Measurements from ENCODE around the gene IRS1.
A peak's percentile ranks its signal among the peaks of the same experiment; 100 is the strongest.

Gene IRS1

DNA sequence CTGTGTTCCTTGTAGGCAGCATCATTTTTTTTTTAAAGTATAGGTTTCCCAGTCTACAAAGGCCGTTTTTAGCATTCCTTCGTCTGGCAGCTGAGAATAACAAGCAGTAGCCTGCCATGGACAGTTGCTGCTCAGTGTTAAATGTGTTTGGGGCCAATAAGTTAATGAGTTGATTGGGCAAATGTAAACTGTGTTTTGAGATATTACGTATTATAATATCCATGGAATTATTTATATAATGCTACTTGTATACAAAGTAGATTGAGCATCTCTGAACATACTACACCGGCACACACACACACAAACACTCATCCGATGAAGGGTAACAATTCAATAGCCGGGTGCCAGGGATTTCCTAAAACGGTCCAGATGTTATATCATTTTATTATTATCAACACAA, 97.2 kb downstream of the IRS1 start:
- intact Hi-C loops (cut with DNase I) = no loop called here

DNA sequence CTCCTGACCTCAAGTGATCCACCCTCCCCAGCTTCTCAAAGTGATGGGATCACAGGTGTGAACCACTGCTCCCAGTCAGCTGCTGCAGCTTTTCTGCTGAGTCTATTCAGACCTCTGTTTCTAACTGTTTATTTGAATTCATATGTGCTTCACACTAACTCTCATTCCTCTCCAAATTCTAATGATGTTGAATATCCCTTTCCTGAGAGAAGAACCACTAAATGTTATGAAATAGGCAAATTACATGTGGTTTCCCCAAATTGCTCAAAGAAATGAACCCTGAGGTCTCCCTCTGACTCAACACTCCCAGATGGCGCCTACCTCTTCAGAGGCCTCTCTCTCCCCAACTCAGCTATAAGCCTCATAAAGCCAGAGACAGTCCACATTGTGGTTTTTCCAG, 98.6 kb downstream of the IRS1 start:
- DNase-seq = no peak
- intact Hi-C loops (cut with DNase I) = no loop called here

More for the DNA sequence above, 97.2 kb downstream of the IRS1 start:
- no peak for DNase-seq

DNA sequence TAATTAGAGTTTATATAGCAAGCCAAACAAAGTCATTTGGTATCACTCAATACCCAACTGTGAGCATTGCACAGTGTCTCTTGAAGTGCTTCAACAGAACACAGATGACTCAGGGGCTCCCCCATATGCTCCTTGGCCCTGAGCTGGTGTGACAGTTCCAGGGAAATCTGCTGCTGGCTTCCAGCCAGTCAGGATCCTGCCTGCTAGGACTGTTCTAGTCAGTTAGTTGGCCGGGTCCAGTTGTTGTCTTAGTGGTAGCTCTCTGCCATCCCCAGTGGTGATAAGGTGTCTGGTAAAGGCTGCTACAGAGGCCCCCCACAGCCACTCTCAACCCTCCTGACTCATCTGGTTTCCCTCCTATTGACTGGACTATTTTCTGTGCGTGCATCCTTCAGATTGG, 100.3 kb downstream of the IRS1 start:
- intact Hi-C loops (cut with DNase I) = no loop called here
- DNase-seq = peak in 1 of 10 donors; percentile 9

DNA sequence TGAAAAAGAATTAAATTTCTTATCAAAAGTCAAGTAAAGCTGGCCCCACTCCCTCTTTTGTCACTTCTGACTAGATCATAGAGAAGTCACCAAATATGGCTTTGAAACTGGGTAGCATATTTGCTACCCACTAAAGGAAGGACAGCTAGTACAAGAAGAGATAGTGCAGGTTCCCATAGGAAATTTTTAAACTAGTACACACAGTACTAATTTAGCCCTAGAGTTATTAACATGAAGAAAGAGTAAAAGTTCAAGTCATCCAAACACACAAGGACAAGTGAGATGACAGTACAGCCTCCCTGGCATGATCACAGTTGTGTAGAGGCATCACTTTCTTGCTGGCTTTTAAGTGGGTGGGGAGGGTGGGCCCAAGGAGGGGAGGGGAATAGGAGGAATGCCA, 100.9 kb downstream of the IRS1 start:
- intact Hi-C loops (cut with DNase I) = no loop called here
- DNase-seq = no peak

DNA sequence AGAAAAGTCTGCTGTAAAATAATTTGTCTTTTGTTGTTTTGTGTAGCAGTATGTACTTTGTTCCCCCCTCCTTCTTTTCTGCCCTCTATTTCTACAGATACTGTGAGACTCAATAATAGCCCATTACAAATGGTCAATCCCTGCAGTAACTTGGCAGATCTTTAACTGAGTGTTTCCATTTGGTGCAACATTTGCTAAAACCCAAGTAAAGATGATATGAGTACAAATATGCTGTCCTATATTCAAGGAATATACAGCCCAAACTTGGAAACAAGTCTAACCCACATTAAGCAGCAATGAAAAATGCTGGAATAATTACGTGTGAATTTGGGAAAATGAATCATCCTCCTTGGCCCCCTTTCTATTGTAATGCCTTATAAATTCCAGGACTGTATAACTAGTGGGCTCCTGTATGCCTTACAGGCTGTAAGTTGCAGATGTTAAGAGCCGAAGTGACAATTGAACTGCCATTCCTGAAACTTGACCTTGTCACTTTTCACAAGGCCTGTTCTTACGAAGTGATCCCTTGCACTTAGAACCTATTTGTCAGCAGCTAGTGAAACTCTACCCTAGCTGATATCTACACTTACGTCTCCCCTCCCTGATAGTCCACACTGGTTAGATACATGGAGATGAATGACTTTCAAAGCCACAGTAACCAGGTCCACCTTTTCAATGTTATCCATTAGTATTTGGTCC, 104.9 kb downstream of the IRS1 start:
- intact Hi-C loops (cut with DNase I) = no loop called here
- no peak for DNase-seq

DNA sequence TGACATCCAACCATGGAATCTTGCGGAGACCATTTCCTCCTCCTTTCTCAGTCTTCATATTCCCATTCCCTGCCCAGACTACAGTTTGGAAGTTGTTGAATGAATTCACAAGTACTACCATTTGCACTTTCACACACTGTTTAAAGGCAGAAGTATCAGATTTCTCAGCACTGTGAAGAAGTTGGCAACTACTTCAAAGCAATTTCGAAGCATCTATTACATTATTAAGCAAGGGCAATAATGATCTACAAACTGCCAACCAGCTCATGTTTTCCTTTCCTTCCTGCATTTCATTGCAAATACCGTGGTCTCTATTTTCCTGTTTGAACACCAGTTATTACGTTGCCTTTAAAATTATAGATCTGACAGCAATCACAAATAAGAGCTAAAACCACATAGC, 105.5 kb downstream of the IRS1 start:
- no peak for DNase-seq
- intact Hi-C loops (cut with DNase I) = no loop called here

DNA sequence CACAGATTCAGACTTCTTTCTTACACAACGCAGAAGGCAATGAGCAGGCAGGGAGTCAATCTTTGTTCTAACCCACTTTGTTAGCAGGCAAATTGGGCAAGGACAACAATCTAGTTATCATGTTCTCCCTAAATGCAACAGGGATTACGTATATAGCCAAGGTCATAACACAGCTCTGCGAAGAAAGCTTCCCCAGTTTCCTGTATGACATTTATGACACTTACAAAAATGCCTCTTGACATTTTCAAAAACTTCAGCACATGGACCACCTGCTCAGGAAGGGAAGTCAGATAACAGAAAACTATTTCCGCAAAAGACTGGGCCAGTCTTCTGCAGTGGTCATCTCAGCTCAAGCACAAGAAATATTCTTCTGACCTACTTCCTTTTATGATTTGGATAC, 106.1 kb downstream of the IRS1 start:
- DNase-seq = no peak
- intact Hi-C loops (cut with DNase I) = no loop called here

DNA sequence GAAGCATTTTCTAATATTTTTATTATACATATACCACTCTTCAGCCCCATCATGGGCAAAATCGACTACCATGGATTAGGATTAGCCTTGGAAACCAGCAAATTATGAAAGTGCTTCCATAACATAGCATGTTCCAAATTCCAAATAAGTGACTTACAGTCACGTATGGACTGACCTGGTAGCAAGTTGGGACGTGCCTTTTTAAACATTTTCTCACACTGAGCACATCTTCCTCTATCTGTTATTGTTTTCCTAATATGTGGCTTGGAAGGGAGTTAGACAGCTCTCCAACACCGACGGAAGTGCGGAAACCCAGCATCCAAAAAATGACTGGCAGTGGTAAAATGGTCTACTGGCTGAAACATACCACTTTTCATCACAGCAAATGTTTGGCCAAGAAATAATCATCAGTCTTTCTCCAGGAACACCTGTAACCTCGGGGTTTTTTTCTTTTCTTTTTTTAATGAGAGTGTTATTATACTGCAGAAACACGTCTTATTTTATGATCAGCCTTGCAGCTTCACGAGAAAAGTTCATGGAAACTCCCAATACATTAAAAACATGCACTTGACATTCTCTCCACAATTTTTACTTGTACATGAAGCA, 107.0 kb downstream of the IRS1 start:
- intact Hi-C loops (cut with DNase I) = no loop called here

DNA sequence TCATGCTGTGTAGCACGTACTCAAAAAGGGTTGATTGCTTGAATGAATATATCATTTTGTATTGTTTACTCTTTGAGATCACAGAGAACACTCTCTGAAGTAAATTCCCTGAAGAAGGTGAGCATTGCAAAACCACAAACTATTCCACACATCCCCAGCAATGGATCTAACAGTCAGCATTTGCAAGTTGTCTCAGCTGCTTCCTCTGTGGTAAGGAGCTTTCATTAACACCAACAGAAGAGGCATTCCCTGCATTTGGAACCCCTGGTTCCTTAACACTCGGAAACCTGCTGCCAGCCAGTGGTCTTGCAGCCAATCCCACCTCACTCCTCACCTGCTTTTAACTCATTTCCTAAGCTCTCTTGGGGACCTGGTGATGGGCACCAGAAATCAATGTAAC, 108.4 kb downstream of the IRS1 start:
- no peak for DNase-seq
- intact Hi-C loops (cut with DNase I) = no loop called here

More for the DNA sequence above, 107.0 kb downstream of the IRS1 start:
- DNase-seq = no peak

DNA sequence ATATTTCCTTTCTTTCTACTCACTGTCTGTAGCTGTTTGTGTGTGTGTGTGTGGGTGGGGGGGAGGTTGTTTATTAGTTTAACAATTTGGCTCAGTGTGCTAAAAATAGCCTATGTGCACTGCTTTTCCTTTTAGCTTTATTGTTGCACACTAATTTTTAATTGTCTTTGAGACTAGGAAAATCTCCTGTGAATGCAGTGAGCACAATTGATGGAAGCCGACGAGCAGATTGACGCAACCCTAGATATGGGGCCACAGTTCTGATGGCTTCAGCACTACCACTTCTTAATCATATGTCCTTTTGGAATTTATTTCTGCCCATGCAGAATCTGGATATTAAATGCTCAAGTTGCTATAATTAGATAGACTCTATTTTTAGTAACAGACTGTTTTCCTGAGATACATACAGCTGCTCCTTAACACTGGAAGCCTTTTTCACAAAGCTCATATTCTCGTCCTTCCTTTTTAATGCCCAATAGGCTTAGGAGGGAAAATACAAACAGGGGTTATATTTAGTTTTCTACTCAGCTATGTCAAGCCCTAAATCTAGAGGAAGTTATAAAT, 109.1 kb downstream of the IRS1 start:
- no peak for DNase-seq
- intact Hi-C loops (cut with DNase I) = no loop called here

DNA sequence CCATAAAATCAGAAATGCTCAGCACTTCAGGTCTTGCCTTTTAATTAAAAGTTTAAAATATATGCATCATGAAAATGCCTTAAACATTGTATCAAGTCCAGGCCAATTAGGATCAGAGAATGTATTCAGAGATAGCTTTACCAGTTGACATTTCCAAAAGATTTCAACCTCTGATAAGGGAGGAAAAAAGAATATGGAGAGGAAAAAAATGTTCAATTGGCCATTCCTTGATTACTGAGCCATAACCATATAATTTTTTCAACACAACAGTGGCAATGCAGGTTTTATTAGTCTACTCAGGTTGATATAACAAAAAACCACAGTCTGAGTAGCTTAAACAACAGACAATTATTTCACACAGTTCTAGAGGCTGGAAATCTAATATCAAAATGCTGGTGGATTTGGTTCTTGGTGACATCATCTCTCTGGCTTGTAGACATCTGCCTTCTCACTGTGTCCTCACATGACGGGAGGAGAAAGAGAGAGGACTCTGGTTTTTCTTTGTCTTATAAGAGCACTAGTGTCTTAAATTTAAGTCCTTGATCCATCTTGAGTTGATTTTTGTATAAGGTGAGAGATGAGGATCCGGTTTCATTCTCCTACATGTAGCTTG, 111.9 kb downstream of the IRS1 start:
- DNase-seq = no peak
- intact Hi-C loops (cut with DNase I) = no loop called here

DNA sequence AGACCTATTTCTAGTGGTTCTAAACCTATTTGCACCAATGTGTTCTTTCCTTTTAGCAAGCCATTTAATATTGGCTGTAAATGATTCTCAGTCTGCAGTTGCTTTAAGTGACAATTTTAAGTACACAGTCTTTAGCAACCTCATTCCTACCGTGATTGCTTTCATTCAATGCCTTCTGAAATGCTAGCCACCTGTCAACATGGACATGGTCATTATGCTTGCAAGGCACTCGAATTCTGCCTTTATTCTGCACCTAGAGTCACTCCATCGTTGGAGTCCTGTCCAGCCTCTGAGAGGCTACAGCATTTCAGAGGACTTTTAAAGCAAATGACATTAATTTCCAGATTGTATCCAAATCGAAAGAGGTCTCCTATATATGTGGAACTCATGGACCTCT, 115.1 kb downstream of the IRS1 start:
- no peak for DNase-seq
- intact Hi-C loops (cut with DNase I) = no loop called here

DNA sequence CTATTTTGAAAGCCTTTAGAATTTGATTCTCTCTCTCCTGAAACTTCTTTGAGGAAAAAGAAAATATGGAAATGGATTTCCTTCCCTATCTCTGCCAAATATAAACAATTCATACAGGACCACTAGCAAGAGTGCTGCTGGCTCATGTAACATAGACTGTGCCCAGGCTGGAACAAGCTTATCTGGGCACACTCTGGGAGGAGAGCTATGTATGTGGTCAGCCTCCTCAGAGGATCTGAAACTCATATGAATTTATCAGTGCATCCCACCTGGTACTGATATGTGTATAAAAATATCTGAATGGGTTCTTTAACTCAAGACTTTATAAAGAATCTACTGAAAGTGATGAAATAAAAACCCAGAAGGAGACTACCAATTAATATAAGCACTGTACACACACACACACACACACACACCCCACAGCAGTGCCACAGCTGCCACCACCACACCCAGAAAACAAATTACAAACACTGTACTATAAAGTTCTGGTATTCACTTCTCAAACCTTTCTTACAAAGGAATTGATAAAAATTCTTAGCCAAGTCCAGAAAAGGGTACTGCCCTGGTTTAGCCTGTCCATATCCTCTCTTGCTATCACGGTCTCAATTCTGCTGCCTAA, 115.6 kb downstream of the IRS1 start:
- DNase-seq = no peak
- intact Hi-C loops (cut with DNase I) = no loop called here

DNA sequence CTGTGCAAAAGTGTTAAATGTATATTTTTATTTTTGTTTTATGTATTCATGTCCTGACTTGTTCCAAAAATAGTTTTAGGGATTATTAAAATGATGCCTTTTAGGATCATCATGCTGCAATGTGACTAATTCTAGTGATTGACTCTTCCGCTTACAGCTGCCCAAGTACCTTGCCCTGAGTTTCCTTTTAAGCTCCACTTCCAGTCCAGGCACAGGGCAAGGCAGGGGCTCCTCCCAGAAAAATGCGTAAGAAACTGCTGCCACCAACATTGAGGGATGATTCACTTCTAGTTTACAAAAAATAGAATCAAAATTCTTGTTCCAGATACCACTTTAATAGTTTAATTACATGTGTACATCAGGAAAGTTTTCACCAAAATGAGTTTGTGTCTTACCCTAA, 116.4 kb downstream of the IRS1 start:
- intact Hi-C loops (cut with DNase I) = no loop called here
- no peak for DNase-seq

Measured in posterior cingulate gyrus (tissue), 11 donors.